Upper lobe of left lung (tissue), 6 donors: ENCODE measurements around the gene TPGS2. TPM values are rescaled to one million over a fixed set of nuclear protein-coding genes. Genes with fewer than 3 reads are reported as not detected.
A peak's percentile ranks its signal among the peaks of the same experiment; 100 is the strongest.

Experiments used
- ATAC-seq, 2 donors: fragments of 200-7000 bp; cut with Tn5 transposase; one replicate each; pipeline ENCODE4 v1.9.1; 2022; ENCODE audit warnings: mild to moderate bottlenecking in 2 of 2, moderate library complexity in 2 of 2; ENCODE audit not compliant: low FRiP score in 2 of 2
- DNase-seq, 2 donors: peaks; one replicate each; pipeline ENCODE4 v3.0.0-alpha.2; 2019 to 2020
- H3K27ac ChIP-seq, 4 donors: fragments of 200-600 bp; sonication (generic); one replicate each; pipeline ENCODE4 v1.5.1; 2016 to 2019
- H3K27me3 ChIP-seq, 4 donors: fragments of 200-600 bp; sonication (generic); one replicate each; pipeline ENCODE4 v1.5.1; 2017 to 2019
- H3K36me3 ChIP-seq, 4 donors: fragments of 200-600 bp; sonication (generic); one replicate each; pipeline ENCODE4 v1.5.1; 2016 to 2019
- H3K4me1 ChIP-seq, 4 donors: fragments of 200-600 bp; sonication (generic); one replicate each; pipeline ENCODE4 v1.5.1; 2018 to 2019
- H3K4me3 ChIP-seq, 4 donors: fragments of 200-600 bp; sonication (generic); one replicate each; pipeline ENCODE4 v1.5.1; 2017 to 2019; ENCODE audit warnings: mild to moderate bottlenecking in 2 of 4, moderate library complexity in 1 of 4
- H3K9me3 ChIP-seq, 4 donors: fragments of 200-600 bp; sonication (generic); one replicate each; pipeline ENCODE4 v1.5.1; 2018 to 2019
- EP300 ChIP-seq, 4 donors: sonication (generic); formaldehyde crosslinking; IDR thresholded peaks; one replicate each; pipeline ENCODE4 v1.5.1; 2017; ENCODE audit warnings: antibody characterized with exemption in 4 of 4, control low read depth in 2 of 4
- POLR2A ChIP-seq, 4 donors: fragments of 450-650 bp; IDR thresholded peaks; one replicate each; pipeline ENCODE4 v1.5.1; 2016 to 2017; ENCODE audit warnings: antibody characterized with exemption in 4 of 4, mild to moderate bottlenecking in 2 of 4
- POLR2AphosphoS5 ChIP-seq, 2 donors: sonication (generic); formaldehyde crosslinking; IDR thresholded peaks; one replicate each; pipeline ENCODE4 v1.5.1; 2017; ENCODE audit warnings: antibody characterized with exemption in 2 of 2
- WGBS, 2 donors: methylation state at CpG; one replicate each; pipeline ENCODE4 v1.1.5; 2017 to 2018; 5-methylcytosine and 5-hydroxymethylcytosine counted together
- total RNA-seq, 6 donors: library from RNA; depleted of rRNA in 4 of 6; stranded (reverse); fragments of >200 nt in 4 of 6; gene quantifications; one replicate each; pipeline versions ENCODE4 v1.1.0 to v1.2.1, GENCODE V29; 2016 to 2021
- TF ChIP-seq, protein P1 (sequence below), 6 experiments: fragments of 450-650 bp in 4 of 6; fragments of 200-600 bp in 2 of 6; sonication (generic) in 2 of 6; IDR thresholded peaks; one replicate each; pipeline ENCODE4 v1.5.1; 2016 to 2019; ENCODE audit warnings: antibody characterized with exemption in 6 of 6
- donor health status: DM: no; HTN: no; CAD: no; lungs with moderate emphysema.
- donor health status: DM: no; HTN: yes; CAD: no; lungs with severe emphysema.

Gene TPGS2
- total RNA-seq, 6 donors from 2014 or later: 63.6 to 133 (median 94.9) TPM

DNA sequence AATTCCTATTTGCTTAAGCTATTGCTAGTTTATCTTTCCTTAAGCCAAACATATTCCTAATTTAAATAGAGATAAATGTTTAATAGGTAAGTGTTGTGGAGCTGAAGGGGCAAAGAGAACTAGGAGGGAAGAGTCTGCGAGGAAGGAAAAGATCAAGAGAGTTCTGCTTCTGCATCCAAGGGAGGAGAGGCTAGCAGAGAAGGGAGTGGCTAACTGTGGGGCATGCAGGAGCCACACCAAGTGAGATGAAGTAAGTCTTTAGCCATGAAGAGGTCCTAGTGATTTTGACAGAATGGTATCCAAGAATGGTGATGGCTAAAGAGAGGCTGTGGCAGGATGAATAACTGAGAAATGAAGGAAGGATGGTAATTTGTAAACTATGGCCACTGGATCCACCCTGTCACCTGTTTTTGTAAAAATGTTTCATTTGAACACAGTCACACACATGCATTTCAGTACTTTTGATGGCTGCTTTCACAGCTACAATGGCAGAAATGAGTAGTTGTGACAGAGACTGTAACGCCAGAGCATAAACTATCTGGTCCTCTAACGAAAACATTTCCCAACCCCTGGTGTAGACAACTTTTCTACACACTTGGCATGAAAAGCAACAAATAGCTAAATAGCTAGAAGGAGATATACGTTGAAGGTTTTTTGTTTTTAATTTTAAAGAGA, 15.6 kb downstream of the TPGS2 start:
- 73 to 79% methylated on average over 4 of the region's 4 CpGs for WGBS, 2 donors
- Histone ChIP-seq H3K36me3 (peaks cover 3 to 29% (median 7%) of the 10 kb centered on the region in 4 donors), H3K4me3 (no peak overlapping the region), H3K27ac (peak overlapping the region in 2 of 4 donors; percentile 6 to 37), H3K4me1 (peaks cover 0 to 19% (median 4%) of the 10 kb centered on the region in 4 donors), H3K27me3 (no peaks in the 10 kb centered on the region), H3K9me3 (no peaks in the 10 kb centered on the region)
- DNase-seq (no peak), ATAC-seq (no peak)
- TF ChIP-seq EP300 (IDR thresholded peaks at IDR 0.05) (no peak), POLR2A (IDR thresholded peaks at IDR 0.05) (no peak), POLR2AphosphoS5 (IDR thresholded peaks at IDR 0.05) (no peak)
- TF ChIP-seq, protein P1, sequence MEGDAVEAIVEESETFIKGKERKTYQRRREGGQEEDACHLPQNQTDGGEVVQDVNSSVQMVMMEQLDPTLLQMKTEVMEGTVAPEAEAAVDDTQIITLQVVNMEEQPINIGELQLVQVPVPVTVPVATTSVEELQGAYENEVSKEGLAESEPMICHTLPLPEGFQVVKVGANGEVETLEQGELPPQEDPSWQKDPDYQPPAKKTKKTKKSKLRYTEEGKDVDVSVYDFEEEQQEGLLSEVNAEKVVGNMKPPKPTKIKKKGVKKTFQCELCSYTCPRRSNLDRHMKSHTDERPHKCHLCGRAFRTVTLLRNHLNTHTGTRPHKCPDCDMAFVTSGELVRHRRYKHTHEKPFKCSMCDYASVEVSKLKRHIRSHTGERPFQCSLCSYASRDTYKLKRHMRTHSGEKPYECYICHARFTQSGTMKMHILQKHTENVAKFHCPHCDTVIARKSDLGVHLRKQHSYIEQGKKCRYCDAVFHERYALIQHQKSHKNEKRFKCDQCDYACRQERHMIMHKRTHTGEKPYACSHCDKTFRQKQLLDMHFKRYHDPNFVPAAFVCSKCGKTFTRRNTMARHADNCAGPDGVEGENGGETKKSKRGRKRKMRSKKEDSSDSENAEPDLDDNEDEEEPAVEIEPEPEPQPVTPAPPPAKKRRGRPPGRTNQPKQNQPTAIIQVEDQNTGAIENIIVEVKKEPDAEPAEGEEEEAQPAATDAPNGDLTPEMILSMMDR (IDR thresholded peaks at IDR 0.05): no peak

DNA sequence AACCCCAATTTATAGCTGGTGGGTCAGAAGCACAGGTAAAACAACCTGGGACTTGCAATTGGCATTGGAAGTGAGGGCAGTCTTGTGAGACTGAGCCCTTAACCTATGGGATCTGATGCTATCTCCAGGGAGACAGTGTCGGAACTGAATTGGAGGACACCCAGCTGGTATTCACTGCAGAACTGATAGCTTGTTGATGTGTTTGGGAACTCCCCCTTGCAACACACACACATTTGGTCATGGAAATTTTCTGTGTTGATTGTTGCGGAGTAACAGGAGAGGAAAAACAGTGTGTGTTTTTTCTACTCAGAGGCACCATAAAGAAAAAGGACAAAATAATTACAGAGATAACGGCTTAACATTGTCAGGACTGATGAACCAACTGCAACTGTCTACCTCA, 16.1 kb downstream of the TPGS2 start:
- Histone ChIP-seq H3K27me3 (no peaks in the 10 kb centered on the region), H3K4me3 (no peak overlapping the region), H3K9me3 (no peaks in the 10 kb centered on the region), H3K4me1 (peaks cover 0 to 19% (median 4%) of the 10 kb centered on the region in 4 donors), H3K36me3 (peaks cover under 1 to 25% (median 6%) of the 10 kb centered on the region in 4 donors), H3K27ac (peak overlapping the region in 3 of 4 donors; percentile 4 to 39 (median 36))
- ATAC-seq: no peak
- WGBS, 2 donors: 83 to 86% methylated on average over 3 of the region's 3 CpGs
- TF ChIP-seq POLR2AphosphoS5 (IDR thresholded peaks at IDR 0.05): peak in 1 of 2 donors; percentile 43
- TF ChIP-seq, protein P1 (IDR thresholded peaks at IDR 0.05): no peak
- TF ChIP-seq EP300 (IDR thresholded peaks at IDR 0.05): peak in 1 of 4 donors; percentile 5
- DNase-seq: no peak

DNA sequence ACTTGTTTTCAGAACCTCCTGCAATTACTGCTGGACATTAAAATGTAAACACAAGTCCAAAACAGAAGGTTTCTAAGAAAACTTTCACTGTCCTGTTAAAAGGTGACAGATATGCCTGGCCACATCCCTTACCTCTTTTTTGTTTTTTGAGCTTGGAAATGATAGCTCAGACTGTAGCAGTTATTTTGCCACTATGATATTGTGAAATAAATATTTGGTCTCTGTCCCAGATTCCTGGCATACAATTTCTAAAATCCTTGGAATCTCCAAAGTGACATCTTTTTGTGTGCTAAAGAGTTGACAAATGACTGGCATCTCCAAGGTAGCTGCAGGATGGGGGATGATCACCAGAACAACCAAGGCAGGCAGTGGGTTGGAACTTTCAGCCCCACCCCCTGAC, 16.8 kb downstream of the TPGS2 start:
- H3K27ac ChIP-seq: peak overlapping the region in 2 of 4 donors; percentile 30 to 36
- ATAC-seq (peak in 1 of 2 donors; percentile 23), DNase-seq (no peak)
- no peaks in the 10 kb centered on the region for H3K9me3 ChIP-seq
- no peaks in the 10 kb centered on the region for H3K27me3 ChIP-seq
- TF ChIP-seq EP300 (IDR thresholded peaks at IDR 0.05) (no peak), POLR2A (IDR thresholded peaks at IDR 0.05) (no peak), POLR2AphosphoS5 (IDR thresholded peaks at IDR 0.05) (no peak)
- TF ChIP-seq, protein P1 (IDR thresholded peaks at IDR 0.05): no peak
- peaks cover 0 to 25% (median 6%) of the 10 kb centered on the region in 4 donors for H3K36me3 ChIP-seq
- peaks cover 0 to 19% (median 4%) of the 10 kb centered on the region in 4 donors for H3K4me1 ChIP-seq
- no peak overlapping the region for H3K4me3 ChIP-seq

DNA sequence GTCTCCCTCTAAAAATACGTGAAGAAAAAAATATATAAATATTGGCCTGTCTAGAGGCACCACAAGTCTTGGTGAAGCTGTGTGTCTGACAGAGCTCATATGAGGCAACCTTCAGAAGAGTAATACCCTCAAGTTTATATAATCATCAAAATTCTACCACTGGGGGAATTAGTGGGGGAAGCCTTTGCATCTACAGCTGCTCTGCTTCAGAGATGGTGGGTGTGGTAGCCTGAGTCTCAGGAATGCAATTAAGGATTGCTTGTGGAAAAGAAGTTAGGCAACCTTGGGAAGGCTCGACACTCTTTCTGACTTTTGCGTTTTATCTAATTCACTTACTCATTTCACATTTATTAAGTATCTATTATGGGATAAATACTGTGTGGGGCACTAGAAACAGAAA, 17.4 kb downstream of the TPGS2 start:
- WGBS, 2 donors: 73 to 79% methylated on average over 3 of the region's 3 CpGs
- ATAC-seq: peak in 1 of 2 donors; percentile 67
- TF ChIP-seq POLR2AphosphoS5 (IDR thresholded peaks at IDR 0.05) (no peak), POLR2A (IDR thresholded peaks at IDR 0.05) (no peak), EP300 (IDR thresholded peaks at IDR 0.05) (no peak)
- TF ChIP-seq, protein P1 (IDR thresholded peaks at IDR 0.05): no peak
- peak overlapping the region in 2 of 4 donors; percentile 30 to 36 for H3K27ac ChIP-seq
- H3K9me3 ChIP-seq: no peaks in the 10 kb centered on the region
- H3K27me3 ChIP-seq: no peaks in the 10 kb centered on the region
- peaks cover 0 to 19% (median 4%) of the 10 kb centered on the region in 4 donors for H3K4me1 ChIP-seq
- DNase-seq: no peak
- no peak overlapping the region for H3K4me3 ChIP-seq
- peaks cover 0 to 23% (median 7%) of the 10 kb centered on the region in 4 donors for H3K36me3 ChIP-seq
